Activated CD4-positive, CD25-positive, alpha-beta regulatory T cell treated with anti-CD3 and anti-CD28 coated beads, Interleukin-2, amount 50 U/mL, for 24 hours (primary cell): ENCODE measurements around the gene DHCR24.

Experiments used
- ATAC-seq, 2 donors: fragments of 150-1000 bp; cut with Tn5 transposase; one replicate each; pipeline ENCODE4 v1.10.0; 2021; ENCODE audit warnings: mild to moderate bottlenecking in 1 of 2, moderate library complexity in 1 of 2

Gene DHCR24

DNA sequence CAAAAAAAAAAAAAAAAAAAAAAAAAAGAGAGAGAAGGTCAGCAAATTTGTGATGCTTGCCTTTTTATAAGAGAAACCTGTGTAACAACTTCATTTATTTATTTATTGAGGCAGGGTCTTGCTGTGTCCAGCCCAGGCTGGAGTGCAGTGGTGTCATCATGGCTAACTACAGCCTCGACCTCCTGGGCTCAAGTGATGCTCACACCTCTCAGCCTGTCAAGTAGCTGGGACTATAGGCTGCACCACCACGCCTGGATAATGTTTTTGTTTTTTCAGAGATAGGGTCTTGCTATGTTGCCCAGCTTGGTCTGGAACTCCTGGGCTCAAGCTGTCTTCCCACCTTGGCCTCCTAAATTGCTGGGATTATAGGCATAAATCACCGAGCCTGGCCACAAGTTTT is 42.4 kb downstream of the DHCR24 start:
- ATAC-seq = no peak

DNA sequence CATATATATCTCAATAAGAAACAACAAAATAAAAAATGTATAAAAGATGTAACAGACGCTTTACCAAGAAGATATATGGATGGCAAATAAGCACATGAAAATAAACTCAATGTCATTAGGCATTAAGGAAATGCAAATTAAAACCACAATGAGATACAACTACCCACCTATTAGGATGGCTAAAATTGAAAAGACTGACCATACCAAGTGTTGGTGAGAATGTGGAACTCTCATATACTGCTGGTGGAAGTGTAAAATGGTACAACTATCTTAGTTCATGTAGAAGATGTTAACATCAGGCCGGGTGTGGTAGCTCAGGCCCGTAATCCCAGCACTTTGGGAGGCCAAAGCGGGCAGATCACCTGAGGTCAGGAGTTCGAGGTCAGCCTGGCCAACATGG is 43.5 kb downstream of the DHCR24 start:
- ATAC-seq = no peak

DNA sequence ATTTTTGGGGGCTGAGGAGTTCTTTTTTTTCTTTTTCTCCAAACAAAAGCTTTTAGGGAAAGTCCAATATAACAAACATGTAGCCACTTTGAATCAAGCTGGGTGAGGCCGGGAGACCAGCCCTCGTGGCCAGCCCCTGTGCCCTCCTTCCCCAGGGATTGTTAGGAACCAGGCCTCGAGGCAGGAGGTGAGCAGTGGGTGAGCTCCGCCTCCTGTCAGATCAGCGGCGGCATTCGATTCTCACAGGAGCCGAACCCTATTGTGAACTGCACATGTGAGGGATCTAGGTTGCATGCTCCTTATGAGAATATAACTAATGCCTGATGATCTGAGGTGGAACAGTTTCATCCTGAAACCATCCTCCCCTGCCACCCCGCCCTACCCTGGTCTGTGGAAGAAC is 44.0 kb downstream of the DHCR24 start:
- no peak for ATAC-seq

GRCh38 chr1:54842206-54842915 is 44.6 kb downstream of the DHCR24 start:
- no peak for ATAC-seq

GRCh38 chr1:54839824-54840223 is 47.2 kb downstream of the DHCR24 start:
- no peak for ATAC-seq

- ATAC-seq = no peak
Measured at GRCh38 chr1:54838565-54839180, 48.3 kb downstream of the DHCR24 start.

DNA sequence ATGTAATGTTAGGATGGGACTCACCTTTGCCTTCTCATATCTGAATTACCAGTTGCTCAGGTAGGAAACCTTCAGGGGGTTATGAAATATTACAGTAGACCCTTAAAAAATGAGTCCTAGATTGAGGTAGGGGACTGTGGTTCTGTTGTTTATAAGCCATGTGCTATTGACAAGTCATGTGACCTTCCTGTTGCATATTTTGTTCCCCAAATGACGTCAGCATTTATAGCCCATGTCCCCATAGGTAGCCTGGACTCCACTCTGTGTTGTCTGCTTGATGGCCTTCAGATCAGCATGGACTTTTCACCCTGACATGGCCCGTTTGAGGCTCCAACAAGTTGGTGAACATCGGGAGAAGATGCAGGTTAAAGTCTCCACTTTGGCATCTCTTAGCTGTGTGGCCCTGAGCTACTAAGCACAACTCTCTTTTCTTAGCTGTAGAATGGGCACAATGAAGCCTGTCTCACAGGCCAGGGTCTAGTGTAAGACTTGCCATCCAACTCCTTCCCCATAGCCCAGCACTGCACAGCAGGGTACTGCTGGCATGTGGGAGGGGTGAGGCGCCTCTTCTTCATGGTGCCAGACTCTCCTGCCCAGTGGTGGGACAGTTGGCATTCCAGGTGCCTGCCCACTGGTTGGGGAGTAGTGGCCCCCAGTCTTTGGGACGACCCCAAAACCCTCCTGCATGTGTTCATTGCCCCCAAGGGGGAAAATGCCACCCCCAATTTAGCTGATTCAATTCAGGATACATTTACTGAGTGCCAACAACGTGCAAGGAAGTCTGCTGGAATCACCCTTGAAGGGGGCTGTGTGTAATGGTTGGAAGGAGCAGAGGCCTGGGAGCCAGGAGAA is 49.8 kb downstream of the DHCR24 start:
- no peak for ATAC-seq

GRCh38 chr1:54836594-54836993 is 50.4 kb downstream of the DHCR24 start:
- no peak for ATAC-seq

GRCh38 chr1:54835970-54836369 is 51.0 kb downstream of the DHCR24 start:
- no peak for ATAC-seq

DNA sequence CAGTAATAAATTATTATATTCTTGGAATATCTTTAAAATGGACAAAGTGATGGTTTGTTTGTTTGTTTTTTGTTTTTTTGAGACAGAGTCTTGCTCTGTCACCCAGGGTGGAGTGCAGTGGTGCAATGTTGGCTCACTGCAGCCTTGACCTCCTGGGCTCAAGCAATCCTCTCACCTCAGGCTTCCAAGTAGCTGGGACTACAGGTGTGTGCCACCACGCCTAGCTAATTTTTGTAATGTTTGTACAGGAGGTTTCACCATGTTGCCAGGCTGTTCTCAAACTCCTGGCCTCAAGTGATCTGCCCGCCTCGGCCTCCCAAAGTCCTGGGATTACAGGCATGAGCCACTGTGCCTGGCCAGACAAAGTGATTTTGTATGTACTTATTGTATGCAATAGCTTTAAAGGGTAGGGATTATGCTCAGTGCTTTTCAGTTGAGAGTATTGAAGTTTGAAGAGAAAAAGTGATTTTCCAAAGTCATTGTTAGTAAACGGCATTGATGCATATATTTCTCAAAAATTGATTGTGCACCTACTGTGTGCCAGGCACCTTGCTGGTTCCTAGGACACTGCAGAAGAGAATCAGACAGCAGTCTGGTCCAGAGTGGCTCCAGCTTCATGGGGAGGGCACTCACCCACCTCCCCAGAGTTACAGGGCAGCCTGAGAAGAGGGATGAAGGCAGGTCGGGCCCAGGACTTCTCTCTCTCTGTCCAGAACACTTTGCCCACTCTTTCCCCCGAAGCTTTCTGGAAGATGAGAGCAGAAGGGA is 51.7 kb downstream of the DHCR24 start:
- no peak for ATAC-seq

- no peak for ATAC-seq
Measured at GRCh38 chr1:54834007-54834541, 52.9 kb downstream of the DHCR24 start.

DNA sequence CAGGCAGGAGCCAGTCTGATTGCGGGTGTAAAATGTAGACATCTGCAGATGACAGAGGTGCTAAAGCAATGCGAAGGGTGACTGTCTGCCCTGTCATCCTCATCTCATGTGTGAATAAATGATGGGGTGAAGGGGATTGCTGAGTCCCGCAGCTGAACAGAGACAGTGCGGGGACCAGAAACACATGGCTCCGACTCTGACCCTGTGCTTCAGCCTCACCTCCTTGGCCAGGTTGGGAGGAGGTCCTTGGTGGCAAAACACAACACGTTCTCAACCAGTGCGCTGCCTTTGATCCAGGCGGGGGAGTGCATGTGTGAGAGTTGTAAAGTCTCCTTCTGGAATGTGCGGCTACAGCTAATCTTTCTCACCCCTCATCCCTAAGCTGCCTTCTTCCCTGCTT is 53.9 kb downstream of the DHCR24 start:
- no peak for ATAC-seq

DNA sequence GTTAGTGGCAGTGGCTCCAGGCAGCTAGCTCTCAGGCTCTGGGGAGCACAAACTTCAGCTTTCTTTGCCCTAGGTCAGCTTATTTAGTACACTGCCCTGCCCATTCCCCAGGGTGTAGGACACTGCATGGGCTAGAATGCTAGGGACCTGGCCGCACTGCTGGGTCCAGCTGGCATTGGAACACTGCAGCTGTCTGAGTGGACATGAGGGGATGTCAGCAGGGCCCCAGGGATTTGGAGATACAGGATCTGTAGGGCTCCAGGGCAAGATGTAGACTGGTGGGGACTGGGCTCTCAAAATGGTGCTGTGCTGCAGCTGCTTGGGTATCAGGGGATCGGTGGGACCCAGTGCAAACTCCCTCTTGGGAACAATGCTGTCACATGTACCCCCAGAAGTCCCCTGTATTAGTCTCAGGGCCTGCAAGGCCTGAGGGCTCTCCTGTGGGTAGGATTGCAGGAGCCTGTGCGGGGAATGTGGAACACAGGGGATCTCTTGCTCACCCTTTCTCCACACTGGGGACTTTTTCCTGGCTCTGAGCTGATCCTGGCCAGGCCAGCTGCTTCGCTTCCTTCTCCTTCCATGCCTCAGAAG is 60.7 kb downstream of the DHCR24 start:
- no peak for ATAC-seq

- ATAC-seq = no peak
Measured at GRCh38 chr1:54825696-54826095, 61.3 kb downstream of the DHCR24 start.

- no peak for ATAC-seq
Measured at GRCh38 chr1:54823670-54824069, 63.3 kb downstream of the DHCR24 start.

- ATAC-seq = no peak
Measured at GRCh38 chr1:54819733-54820132, 67.3 kb downstream of the DHCR24 start.

GRCh38 chr1:54819195-54819536 is 67.8 kb downstream of the DHCR24 start:
- ATAC-seq = no peak

- no peak for ATAC-seq
Measured at GRCh38 chr1:54818461-54819194, 68.4 kb downstream of the DHCR24 start.

DNA sequence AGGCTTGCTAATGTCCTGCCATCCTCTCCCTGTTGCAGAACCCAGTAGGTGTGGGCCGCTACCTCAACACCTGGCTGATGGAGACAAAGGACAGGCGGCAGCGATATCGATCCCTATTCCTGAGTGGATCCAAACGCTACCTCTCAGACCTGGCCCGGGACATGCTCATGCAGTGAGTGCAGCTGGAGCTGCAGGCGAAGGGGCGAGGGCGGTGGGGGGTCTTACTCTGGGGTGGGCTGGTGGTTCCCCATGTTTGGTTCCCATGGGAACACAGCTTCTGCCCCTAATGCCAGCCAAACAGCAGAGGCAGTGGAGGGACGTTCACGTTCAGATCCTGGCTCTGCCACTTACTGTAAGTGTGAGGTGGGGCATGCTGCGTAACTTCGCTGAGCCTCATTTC is 70.0 kb downstream of the DHCR24 start:
- ATAC-seq = no peak

DNA sequence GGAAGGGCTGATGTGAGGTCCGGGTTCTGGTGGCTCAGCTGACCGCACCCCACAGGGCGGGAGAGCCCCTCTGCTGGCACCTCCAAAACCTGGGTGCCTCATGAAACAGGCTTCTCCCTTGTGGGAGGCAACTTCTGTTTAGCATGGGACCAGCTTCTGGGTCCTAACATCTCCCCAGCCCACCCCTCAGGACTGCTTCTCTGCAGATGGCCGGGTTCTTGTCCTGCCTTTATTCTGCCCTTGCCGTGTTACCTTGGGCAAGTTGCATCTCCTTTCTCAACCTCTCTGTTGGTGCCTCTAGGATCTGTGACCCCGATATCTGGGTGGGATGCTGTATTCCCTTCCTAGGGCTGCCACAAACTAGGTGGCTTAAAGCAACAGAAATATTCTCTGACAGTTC is 70.9 kb downstream of the DHCR24 start:
- no peak for ATAC-seq

GRCh38 chr1:54815086-54815876 is 71.7 kb downstream of the DHCR24 start:
- ATAC-seq = no peak
